GM21825 (cell line): ENCODE results near the gene LRRC9.
"Not testable (repeated sequence)": the region's sequence is repeated elsewhere in the genome, so short reads cannot be mapped to it uniquely, and the experiment has no call there.

ENCODE experiments used
- ATAC-seq: cut with Tn5 transposase; IDR thresholded peaks from one replicate; pipeline ENCODE4 v1.9.1; 2021; ENCODE audit warnings: mild to moderate bottlenecking, moderate library complexity; ENCODE audit not compliant: unreplicated experiment

The LRRC9 gene

GRCh38 chr14:59952141-59952540, 32.2 kb downstream of the LRRC9 start:
- ATAC-seq: not testable (repeated sequence)

GRCh38 chr14:59957890-59958289, 37.9 kb downstream of the LRRC9 start:
- ATAC-seq: not testable (repeated sequence)

- ATAC-seq: no peak
Observed at GRCh38 chr14:59959668-59960067, 39.7 kb downstream of the LRRC9 start.

- ATAC-seq: peak; percentile 40
Observed at GRCh38 chr14:59961518-59962062, 41.6 kb downstream of the LRRC9 start.

- ATAC-seq: peak; percentile 28
Observed at GRCh38 chr14:59964251-59965007, 44.5 kb downstream of the LRRC9 start.

GRCh38 chr14:59969319-59969718, 49.4 kb downstream of the LRRC9 start:
- no peak for ATAC-seq

GRCh38 chr14:59981564-59981963, 61.6 kb downstream of the LRRC9 start:
- ATAC-seq: no peak

GRCh38 chr14:59983048-59983447, 63.1 kb downstream of the LRRC9 start:
- ATAC-seq: no peak

- ATAC-seq: no peak
Observed at GRCh38 chr14:59986556-59987059, 66.7 kb downstream of the LRRC9 start.

GRCh38 chr14:59997449-59997848, 77.5 kb downstream of the LRRC9 start:
- ATAC-seq: no peak

GRCh38 chr14:59997966-59998365, 78.0 kb downstream of the LRRC9 start:
- ATAC-seq: no peak

GRCh38 chr14:59998564-59998963, 78.6 kb downstream of the LRRC9 start:
- no peak for ATAC-seq

GRCh38 chr14:60002819-60003492, 83.0 kb downstream of the LRRC9 start:
- no peak for ATAC-seq

- ATAC-seq: no peak
Observed at GRCh38 chr14:60003991-60004390, 84.0 kb downstream of the LRRC9 start.

- ATAC-seq: no peak
Observed at GRCh38 chr14:60008042-60008441, 88.1 kb downstream of the LRRC9 start.

GRCh38 chr14:60010263-60010662, 90.3 kb downstream of the LRRC9 start:
- ATAC-seq: not testable (repeated sequence)

- no peak for ATAC-seq
Observed at GRCh38 chr14:60014402-60014801, 94.5 kb downstream of the LRRC9 start.

- no peak for ATAC-seq
Observed at GRCh38 chr14:60021619-60022018, 101.7 kb downstream of the LRRC9 start.

GRCh38 chr14:60025571-60025970, 105.6 kb downstream of the LRRC9 start:
- ATAC-seq: no peak

GRCh38 chr14:60035177-60035576, 115.2 kb downstream of the LRRC9 start:
- no peak for ATAC-seq

GRCh38 chr14:60047976-60048375, 128.0 kb downstream of the LRRC9 start:
- ATAC-seq: not testable (repeated sequence)

GRCh38 chr14:60051721-60052221, 131.8 kb downstream of the LRRC9 start:
- ATAC-seq: no peak
